DMS153 (cell line): ENCODE results near the gene GRIK4.

ENCODE experiments used
- DNase-seq: peaks from one replicate; lab custom pipeline; 2025; lab: John Stamatoyannopoulos, UW

The GRIK4 gene

GRCh38 chr11:120668537-120668936 is 157.0 kb downstream of the GRIK4 start:
- no peak for DNase-seq

DNA sequence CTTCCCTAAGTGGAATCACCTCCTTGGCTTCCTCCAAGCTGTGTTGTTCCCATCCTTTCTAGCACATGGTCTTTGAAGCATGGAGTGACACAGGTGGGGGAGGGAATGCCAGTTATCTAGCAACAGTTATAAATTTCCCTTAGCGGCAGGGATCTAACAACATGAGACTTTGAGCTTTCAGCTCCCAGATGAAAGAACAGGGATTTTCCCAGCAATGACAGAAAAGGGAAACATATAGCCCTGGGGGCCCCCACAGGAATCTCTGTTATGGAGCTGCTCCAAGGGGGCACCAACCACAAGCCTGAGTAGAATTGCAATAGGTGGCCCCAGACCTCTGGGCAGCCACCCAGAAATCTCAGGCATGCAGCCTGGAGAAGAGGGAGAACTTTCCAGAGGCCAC is 163.0 kb downstream of the GRIK4 start:
- no peak for DNase-seq

DNA sequence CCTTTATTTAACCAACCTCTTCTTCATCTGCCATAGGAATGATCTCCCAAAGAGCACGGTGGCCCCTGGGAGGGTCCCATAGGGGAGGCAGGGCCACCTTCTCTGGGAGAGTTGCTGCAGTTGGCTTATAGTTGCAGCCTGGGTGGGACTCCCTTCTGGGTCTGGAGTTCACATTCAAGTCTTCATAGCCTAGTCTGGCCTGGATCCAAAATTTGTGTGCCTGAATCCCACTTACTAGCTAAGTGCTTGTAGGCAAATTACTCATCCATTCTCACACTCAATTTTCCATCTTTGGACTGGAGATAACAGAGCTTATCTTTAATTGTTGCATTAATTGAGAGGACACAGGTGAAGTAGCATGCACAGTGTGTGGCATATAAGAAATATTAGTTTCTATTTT is 163.6 kb downstream of the GRIK4 start:
- no peak for DNase-seq

GRCh38 chr11:120676991-120677390 is 165.4 kb downstream of the GRIK4 start:
- DNase-seq = no peak

DNA sequence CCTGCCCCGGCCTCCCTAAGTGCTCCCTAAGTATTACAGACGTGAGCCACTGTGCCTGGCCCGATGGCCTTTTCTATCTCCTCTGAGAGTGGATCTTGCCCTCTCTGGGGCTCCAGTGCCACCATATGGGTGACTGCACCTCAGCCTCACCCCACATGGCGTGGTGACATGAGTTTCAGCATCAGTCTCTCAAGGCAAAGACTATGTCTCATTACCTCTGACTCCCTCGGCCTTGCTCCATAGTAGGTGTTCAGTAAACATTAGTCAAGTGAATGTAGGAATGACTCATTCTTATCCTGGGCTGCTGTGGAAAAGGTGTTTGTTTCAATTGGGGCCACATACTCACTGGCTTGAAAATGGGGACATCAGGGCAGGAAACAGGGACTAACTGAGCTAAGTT is 168.8 kb downstream of the GRIK4 start:
- DNase-seq = no peak

- no peak for DNase-seq
These were observed 170.1 kb downstream of the GRIK4 start for GRCh38 chr11:120681434-120682331.

- no peak for DNase-seq
These were observed 170.7 kb downstream of the GRIK4 start for GRCh38 chr11:120682332-120682649.

DNA sequence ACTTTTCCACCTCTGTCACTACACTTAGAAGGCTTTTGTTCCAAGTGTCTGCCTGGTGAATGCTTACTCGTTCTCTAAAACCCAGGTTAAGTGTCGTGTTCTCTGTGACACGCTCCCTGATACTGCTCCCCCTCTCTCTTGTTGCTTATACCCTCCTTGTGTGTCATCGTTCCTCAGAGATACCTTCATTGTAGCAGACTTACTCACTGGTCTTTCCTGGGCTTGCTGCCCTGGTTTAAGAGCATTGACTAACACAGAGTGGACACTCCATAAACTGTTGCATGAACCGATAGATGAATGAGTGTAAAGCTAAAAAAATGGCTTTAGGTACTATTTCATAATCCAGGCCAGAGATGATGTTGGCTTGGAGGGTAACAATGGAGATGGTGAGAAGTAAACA is 171.3 kb downstream of the GRIK4 start:
- no peak for DNase-seq

- no peak for DNase-seq
These were observed 175.0 kb downstream of the GRIK4 start for GRCh38 chr11:120686516-120686915.

DNA sequence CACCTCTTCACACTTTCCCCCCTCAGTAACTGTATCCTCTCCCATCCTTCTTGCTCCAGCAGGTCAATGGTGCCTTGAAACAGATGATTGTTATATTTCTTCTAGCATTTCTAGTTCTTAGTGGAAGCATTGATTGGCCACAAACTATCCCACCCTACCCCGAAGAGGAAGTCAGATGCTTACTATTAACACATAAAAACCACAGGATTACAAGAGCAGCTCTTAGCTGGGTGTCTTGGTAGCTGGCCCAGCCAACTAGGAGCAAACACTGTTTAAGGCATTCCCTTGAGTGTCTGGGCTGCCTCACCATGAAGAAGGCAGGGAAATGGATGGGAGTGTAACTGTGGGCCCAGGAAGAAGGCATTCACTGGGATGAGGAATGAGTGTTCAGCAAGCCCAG is 176.6 kb downstream of the GRIK4 start:
- no peak for DNase-seq

DNA sequence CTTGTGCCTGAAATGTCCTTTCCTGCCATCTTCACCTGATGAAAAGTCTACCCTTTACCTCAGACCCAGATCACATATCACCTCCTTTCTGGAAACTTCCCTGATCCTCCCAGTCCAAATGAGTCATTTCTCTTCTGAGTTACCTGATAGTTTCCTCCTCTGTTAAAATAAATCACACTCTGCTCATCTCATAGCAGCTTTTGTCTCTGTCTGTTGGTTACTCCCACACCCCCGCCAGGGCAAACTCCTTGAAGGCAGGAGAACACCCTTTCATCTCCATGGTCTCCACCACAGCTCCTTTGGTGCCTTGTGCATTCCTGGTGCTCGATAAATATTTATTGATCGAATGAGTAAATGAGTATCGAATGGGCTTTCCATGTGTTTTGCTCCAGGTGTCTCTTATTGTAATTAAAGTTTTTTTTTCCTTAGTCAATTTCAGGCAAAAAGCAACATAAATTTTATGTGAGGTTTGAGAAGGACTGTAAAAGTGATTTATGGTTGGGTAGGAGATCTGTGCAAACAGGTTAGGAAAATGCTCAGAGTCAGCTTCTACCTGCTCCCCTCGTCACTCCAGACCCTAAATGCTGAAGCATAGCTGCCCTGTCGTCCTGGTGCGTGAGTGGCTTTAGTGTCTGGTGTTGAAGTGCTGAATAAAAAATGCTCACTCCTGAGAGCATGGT is 178.2 kb downstream of the GRIK4 start:
- no peak for DNase-seq

GRCh38 chr11:120690406-120690805 is 178.9 kb downstream of the GRIK4 start:
- DNase-seq = no peak

- peak; percentile 14 for DNase-seq
These were observed 183.2 kb downstream of the GRIK4 start for GRCh38 chr11:120694726-120695125.

DNA sequence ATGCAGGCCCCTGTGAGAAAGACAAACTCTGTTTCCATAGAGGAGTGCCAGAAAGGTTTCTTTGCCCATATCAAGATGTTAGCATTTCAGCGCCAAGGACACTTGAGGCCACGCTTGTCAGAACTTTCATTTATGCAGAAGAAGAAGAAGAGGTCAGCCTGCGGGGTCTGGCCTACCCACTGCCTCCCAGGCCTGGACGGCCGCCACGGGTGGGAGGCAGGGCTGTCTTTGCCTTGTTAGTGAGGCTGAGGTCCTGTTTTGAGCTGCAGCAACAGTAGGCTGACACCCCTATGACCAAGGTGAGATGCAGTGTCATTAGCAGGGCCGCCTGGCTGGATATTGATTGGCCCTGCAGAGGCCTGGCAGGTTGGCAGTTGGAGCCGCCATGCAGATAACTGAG is 183.9 kb downstream of the GRIK4 start:
- DNase-seq = no peak

GRCh38 chr11:120695939-120696338 is 184.4 kb downstream of the GRIK4 start:
- no peak for DNase-seq

GRCh38 chr11:120696597-120697218 is 185.2 kb downstream of the GRIK4 start:
- no peak for DNase-seq

DNA sequence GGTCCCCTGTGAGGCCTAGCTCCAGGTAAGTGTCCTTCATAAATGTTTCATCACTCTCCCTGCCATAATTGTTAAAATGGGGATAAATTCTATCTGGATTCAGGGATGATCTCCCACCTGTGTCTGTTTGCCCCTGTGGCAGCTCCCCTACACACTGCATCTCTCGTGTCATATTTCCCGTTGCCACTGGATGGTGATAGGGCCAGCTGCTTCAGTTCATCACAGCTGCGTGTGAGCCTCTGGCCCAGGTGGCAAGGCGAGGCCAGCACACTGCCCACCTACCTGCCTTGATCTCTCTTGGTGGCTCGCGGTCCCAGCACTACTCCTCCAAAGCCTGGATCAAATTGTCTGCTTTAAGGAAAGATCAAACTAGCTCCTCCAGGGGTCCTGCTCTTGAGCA is 187.4 kb downstream of the GRIK4 start:
- no peak for DNase-seq

DNA sequence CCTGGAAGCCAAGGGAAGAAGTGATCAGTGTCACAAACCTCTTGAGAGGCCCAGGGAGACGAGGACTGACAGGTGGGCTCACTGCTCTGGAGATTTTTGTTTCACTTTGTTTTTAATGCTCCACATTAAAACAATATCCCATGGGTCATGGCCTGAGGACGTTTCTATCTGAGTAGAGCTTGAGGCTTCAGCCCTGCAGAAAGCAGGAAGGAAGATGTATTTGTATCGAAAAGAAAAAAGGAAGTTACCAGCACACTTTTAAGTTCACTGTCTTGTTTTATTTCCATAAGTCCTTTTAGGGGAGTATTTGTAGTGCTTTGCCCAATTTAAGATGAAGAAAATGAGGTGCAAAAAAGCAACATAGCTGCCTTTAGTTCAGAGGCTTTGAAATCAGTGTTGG is 191.1 kb downstream of the GRIK4 start:
- DNase-seq = no peak

- DNase-seq = no peak
These were observed 192.0 kb downstream of the GRIK4 start for GRCh38 chr11:120703358-120704152.

- no peak for DNase-seq
These were observed 192.8 kb downstream of the GRIK4 start for GRCh38 chr11:120704256-120704750.

DNA sequence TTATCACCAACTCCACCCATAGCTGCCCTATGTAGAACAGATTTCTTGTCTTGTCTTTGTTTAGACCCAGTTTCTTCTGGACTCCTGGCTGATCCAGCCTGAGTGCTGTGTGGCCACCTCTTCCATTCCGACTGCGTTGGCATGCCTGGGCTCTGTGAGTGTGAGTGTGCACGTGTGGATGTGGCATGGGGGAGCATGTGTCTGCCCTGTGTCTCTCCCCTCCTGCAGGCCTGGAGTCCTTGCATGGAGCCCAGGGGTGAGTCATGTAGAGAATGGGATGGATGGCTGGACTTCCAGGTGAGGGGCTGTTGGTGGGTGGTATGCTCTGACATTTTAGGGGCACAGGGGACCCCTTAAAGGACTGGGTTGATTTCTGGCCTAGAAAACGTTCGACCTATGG is 194.7 kb downstream of the GRIK4 start:
- no peak for DNase-seq

GRCh38 chr11:120707098-120707497 is 195.6 kb downstream of the GRIK4 start:
- no peak for DNase-seq
